Pancreas (tissue), 10 donors: Measurements from ENCODE around the gene LRRC4C. TPM values are rescaled to one million over a fixed set of nuclear protein-coding genes. Genes with fewer than 3 reads are reported as not detected.
A peak's percentile ranks its signal among the peaks of the same experiment; 100 is the strongest.

Experiments used
- ATAC-seq, 4 donors: fragments of 200-7000 bp; cut with Tn5 transposase; one replicate each; pipeline versions ENCODE4 v1.8.0 to v1.9.1; 2020; ENCODE audit warnings: mild to moderate bottlenecking in 4 of 4, moderate library complexity in 4 of 4
- DNase-seq, 6 donors: peaks; one replicate each; pipeline ENCODE4 v3.0.0-alpha.2; 2020
- FAIRE-seq: peaks from 2 replicates; lab custom pipeline; 2012; peaks lifted over from hg19 to GRCh38; lab: Jason Lieb, UNC
- H3K27ac ChIP-seq, 4 donors: fragments of 200-600 bp; sonication (generic); 1 replicate in 3 of 4; 2 replicates in 1 of 4; pipeline versions ENCODE4 v1.5.0 to v1.8.0; 2020
- H3K27me3 ChIP-seq, 4 donors: fragments of 200-600 bp; one replicate each; pipeline ENCODE4 v1.8.0; 2021
- H3K36me3 ChIP-seq, 3 donors: fragments of 200-600 bp; sonication (generic) in 1 of 3; one replicate each; pipeline versions ENCODE4 v1.5.0 to v1.8.0; 2020 to 2021
- H3K4me1 ChIP-seq, 3 donors: fragments of 200-600 bp; one replicate each; pipeline ENCODE4 v1.8.0; 2021
- H3K4me3 ChIP-seq, 4 donors: fragments of 200-600 bp; sonication (generic) in 2 of 4; one replicate each; pipeline versions ENCODE4 v1.5.0 to v1.8.0; 2020 to 2021
- H3K9me3 ChIP-seq, 4 donors: fragments of 200-600 bp; one replicate each; pipeline ENCODE4 v1.8.0; 2021
- WGBS, 2 donors: extraction: QIAGEN DNeasy Blood & Tissue Kit; methylation state at CpG; one replicate each; pipeline ENCODE4 v1.1.7; 2013; 5-methylcytosine and 5-hydroxymethylcytosine counted together
- intact Hi-C, 3 donors: fragments of 100-400 bp; cut with DNase I; formaldehyde crosslinking; loops; one replicate each; pipeline versions ENCODE4 v1.11.1 to v1.14.2; 2022
- polyA plus RNA-seq, 2 donors: library from polyadenylated mRNA; stranded (reverse); fragments of 200-250 nt; gene quantifications; one replicate each; pipeline ENCODE4 v1.2.3, GENCODE V29; 2013
- total RNA-seq, 6 donors: library from RNA; stranded (reverse); fragmentation: NEBNext Ultra II Directional in 4 of 6; extraction: Animal tissue kit (Norgen Biotek cat#: 25700) in 4 of 6; gene quantifications; one replicate each; pipeline versions ENCODE4 v1.2.1 to v1.2.4, GENCODE V29; 2021 to 2023
- TF ChIP-seq, protein P1 (sequence below), 4 donors: fragments of 200-600 bp; sonication (generic) in 3 of 4; IDR thresholded peaks; one replicate each; pipeline versions ENCODE4 v1.5.0 to v1.8.0; 2021; ENCODE audit warnings: antibody characterized with exemption in 4 of 4
- donor health status: healthy with polysubstance abuse.
- donor health status: DM: no; HTN: no; CAD: no; lungs with moderate emphysema.
- donor health status: DM: no; HTN: no; CAD: no.
- donor health status: control.
- donor health status: control.
- donor health status: Bipolar disorder and iron deficiency.
- donor health status: DM: yes; HTN: yes; CAD: no.
- donor health status: DM: no; HTN: no; CAD: no.
- donor health status: DM: no; HTN: no; CAD: no.
- donor health status: DM: yes; HTN: yes; CAD: no.

Gene LRRC4C
- total and polyA plus RNA-seq, 8 donors: 0.04 to 0.84 (median 0.16) TPM

DNA sequence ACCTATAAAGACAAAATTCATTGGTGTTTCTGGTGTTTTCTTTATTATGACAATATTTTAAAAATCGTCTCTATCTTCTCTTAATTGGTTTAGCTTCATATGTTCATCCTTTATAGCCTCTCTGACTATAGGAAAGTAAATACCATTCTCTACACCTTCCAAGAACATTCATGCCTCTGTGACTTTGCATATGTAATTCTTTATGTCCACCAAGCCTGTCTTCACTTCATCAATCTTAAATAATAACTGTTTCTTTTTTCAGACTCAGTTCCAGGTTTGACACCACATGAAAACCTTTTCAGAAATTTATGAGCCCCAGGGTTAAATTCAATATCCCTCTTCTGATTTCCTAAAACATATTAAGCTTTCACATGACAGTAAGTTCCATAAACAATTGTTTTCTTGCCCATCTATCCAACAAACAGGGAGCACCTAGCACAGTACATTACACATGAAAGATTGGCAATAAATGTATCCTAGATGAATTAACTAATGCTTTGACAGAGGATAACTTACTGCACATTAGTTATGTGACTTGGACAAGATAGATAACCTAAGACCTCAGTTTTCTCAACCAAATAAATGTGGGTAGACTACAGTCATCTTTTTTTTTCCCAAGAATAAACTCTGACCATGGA, 886.1 kb downstream of the LRRC4C start:
- Histone ChIP-seq H3K27me3 (no peaks in the 10 kb centered on the region), H3K4me3 (no peak overlapping the region), H3K36me3 (no peaks in the 10 kb centered on the region), H3K9me3 (no peaks in the 10 kb centered on the region), H3K27ac (no peak overlapping the region), H3K4me1 (no peaks in the 10 kb centered on the region)
- ATAC-seq (no peak), FAIRE-seq (no peak), DNase-seq (no peak)
- 18 to 38% methylated on average over 1 of the region's 1 CpG for WGBS, 2 donors
- TF ChIP-seq, protein P1, sequence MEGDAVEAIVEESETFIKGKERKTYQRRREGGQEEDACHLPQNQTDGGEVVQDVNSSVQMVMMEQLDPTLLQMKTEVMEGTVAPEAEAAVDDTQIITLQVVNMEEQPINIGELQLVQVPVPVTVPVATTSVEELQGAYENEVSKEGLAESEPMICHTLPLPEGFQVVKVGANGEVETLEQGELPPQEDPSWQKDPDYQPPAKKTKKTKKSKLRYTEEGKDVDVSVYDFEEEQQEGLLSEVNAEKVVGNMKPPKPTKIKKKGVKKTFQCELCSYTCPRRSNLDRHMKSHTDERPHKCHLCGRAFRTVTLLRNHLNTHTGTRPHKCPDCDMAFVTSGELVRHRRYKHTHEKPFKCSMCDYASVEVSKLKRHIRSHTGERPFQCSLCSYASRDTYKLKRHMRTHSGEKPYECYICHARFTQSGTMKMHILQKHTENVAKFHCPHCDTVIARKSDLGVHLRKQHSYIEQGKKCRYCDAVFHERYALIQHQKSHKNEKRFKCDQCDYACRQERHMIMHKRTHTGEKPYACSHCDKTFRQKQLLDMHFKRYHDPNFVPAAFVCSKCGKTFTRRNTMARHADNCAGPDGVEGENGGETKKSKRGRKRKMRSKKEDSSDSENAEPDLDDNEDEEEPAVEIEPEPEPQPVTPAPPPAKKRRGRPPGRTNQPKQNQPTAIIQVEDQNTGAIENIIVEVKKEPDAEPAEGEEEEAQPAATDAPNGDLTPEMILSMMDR (IDR thresholded peaks at IDR 0.05): no peak
- intact Hi-C loops: no loop called here

DNA sequence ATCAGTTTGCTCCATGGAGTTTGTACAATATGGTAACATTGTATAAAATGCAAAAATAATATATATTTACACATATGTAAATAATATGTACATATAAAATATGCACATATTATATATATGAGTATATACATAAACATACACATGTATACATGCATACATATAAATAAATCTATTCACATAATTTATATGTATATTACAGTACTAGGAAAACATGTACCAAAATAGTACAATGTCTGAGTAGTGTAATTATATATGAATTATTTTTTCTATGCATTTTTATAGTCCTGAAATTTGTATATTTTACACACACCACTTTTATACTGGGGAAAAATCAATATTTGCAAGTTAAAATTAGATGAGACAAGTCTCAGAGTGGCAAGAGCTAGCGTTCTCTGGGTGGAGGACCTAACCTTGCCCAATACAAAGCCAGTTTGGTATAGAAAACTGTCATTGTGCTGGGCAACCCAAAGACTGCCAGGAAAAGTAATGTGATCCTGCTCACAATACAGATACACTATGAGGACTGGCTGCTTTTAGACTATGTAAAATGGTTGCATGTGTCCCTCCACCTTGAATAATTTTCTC, 889.4 kb downstream of the LRRC4C start:
- ATAC-seq (no peak), DNase-seq (no peak), FAIRE-seq (peak; percentile 45)
- no peaks in the 10 kb centered on the region for H3K36me3 ChIP-seq
- no peaks in the 10 kb centered on the region for H3K9me3 ChIP-seq
- no peaks in the 10 kb centered on the region for H3K27me3 ChIP-seq
- intact Hi-C loops: no loop called here
- no peaks in the 10 kb centered on the region for H3K4me1 ChIP-seq
- WGBS, 2 donors: 26 to 43% methylated on average over 1 of the region's 1 CpG
- TF ChIP-seq, protein P1 (IDR thresholded peaks at IDR 0.05): no peak
- H3K4me3 ChIP-seq: no peak overlapping the region
- H3K27ac ChIP-seq: no peak overlapping the region

DNA sequence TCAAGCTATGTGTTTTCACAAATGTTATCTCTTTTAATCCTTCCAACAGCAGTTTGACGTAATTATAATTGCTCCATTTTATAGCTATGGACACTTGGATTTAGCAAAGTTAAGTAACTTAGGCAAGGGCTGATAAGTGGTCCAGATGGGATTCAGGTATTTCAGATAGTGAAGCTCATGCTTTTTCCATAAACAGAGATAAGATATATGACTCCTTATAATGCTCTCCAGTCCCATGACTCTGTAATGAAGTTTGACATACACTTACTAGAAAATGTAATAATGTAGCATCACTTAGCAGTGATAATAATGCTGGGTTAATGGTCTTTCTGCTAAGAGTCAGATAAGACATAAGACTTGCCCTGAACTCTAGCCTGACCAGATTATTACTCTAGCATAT, 892.1 kb downstream of the LRRC4C start:
- Histone ChIP-seq H3K36me3 (no peaks in the 10 kb centered on the region), H3K4me1 (no peaks in the 10 kb centered on the region), H3K27ac (no peak overlapping the region), H3K4me3 (no peak overlapping the region), H3K27me3 (no peaks in the 10 kb centered on the region), H3K9me3 (no peaks in the 10 kb centered on the region)
- WGBS, 2 donors: 60 to 78% methylated on average over 1 of the region's 1 CpG
- ATAC-seq (no peak), FAIRE-seq (no peak), DNase-seq (no peak)
- intact Hi-C loops: no loop called here
- TF ChIP-seq, protein P1 (IDR thresholded peaks at IDR 0.05): no peak

DNA sequence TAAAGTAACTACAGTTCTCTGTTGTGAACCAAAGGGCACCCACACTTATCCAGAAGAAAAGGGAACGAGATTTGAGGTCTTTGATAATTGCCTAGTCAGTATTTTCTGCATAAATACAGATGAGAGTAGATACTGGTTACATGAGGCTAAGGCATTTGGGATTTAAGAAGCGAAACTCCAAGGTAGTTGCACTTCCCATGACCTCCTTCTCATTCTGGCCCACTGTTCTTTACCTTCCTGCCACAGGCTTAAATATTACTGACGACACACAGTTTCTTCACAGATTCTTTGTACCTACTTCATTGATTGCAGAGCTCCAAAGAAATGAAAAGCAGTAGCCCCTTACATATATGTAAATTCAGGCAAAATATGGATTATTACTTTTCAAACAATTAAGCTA, 915.3 kb downstream of the LRRC4C start:
- no peak overlapping the region for H3K4me3 ChIP-seq
- WGBS, 2 donors: 45 to 51% methylated on average over 3 of the region's 3 CpGs
- FAIRE-seq: no peak
- no peak overlapping the region for H3K27ac ChIP-seq
- no peaks in the 10 kb centered on the region for H3K4me1 ChIP-seq
- intact Hi-C loops: no loop called here
- TF ChIP-seq, protein P1 (IDR thresholded peaks at IDR 0.05): no peak
- no peak for ATAC-seq
- DNase-seq: no peak
- no peaks in the 10 kb centered on the region for H3K36me3 ChIP-seq
- H3K9me3 ChIP-seq: no peaks in the 10 kb centered on the region
- no peaks in the 10 kb centered on the region for H3K27me3 ChIP-seq

DNA sequence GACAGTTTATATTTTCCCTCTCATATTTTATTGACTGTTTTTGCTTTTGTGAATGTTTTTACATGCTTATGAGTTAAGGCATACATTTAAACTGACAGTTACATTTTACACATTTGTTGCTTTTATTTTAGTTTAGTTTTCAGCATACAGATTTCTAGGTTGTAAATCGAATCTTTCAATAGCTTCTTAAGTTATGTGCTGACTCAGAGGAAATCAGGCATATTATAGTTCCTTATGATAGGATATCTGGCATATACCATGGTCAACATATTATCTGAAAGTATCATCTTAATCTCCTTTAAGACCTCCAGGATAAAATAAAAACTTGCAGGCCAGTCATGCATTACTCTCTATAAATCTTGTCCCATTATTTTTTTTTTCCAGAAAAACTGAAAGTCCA, 916.6 kb downstream of the LRRC4C start:
- Histone ChIP-seq H3K9me3 (no peaks in the 10 kb centered on the region), H3K4me3 (no peak overlapping the region), H3K27me3 (no peaks in the 10 kb centered on the region), H3K4me1 (no peaks in the 10 kb centered on the region), H3K36me3 (no peaks in the 10 kb centered on the region), H3K27ac (no peak overlapping the region)
- ATAC-seq (no peak), FAIRE-seq (no peak), DNase-seq (no peak)
- intact Hi-C loops: no loop called here
- TF ChIP-seq, protein P1 (IDR thresholded peaks at IDR 0.05): no peak
- WGBS, 2 donors: 42% methylated on average over 1 of the region's 1 CpG
